HepG2 (cell line): ENCODE measurements around the gene FOXA3. TPM values are rescaled to one million over a fixed set of nuclear protein-coding genes. Genes with fewer than 3 reads are reported as not detected.

Source experiments
- CCDC6 ChIP-seq: sonication (generic); formaldehyde crosslinking; IDR thresholded peaks from 2 replicates; pipeline ENCODE4 v1.8.1; 2022; ENCODE audit warnings: mild to moderate bottlenecking, missing genetic modification reagents, moderate library complexity
- HOXA9 ChIP-seq: sonication (generic); formaldehyde crosslinking; IDR thresholded peaks from 2 replicates; pipeline ENCODE4 v1.8.1; 2022; ENCODE audit warnings: missing genetic modification reagents, mild to moderate bottlenecking, moderate library complexity, borderline replicate concordance
- PCBP2 ChIP-seq: fragments of 200-400 bp; formaldehyde crosslinking; optimal IDR thresholded peaks from 2 replicates; pipeline ENCODE3; 2018; ENCODE audit warnings: low read length, low read depth; ENCODE audit not compliant: poor library complexity, severe bottlenecking
- RAD51 ChIP-seq: fragments of 450-650 bp; IDR thresholded peaks from 2 replicates; pipeline ENCODE4 v1.6.1; 2016; ENCODE audit warnings: borderline replicate concordance
- SATB2 ChIP-seq: sonication (generic); formaldehyde crosslinking; IDR thresholded peaks from 2 replicates; pipeline ENCODE4 v1.5.0; 2020; ENCODE audit warnings: missing genetic modification reagents
- TCF7 ChIP-seq: sonication (generic); IDR thresholded peaks from 2 replicates; pipeline ENCODE4 v1.6.1; 2016; ENCODE audit warnings: antibody characterized with exemption, low read depth
- TRIM24 ChIP-seq: sonication (generic); formaldehyde crosslinking; IDR thresholded peaks from 2 replicates; pipeline ENCODE4 v1.8.0; 2022; ENCODE audit warnings: mild to moderate bottlenecking, missing genetic modification reagents
- polyA plus RNA-seq, 8 experiments: library from polyadenylated mRNA; depleted of rRNA in 3 of 8; stranded (reverse) in 7 of 8; unstranded in 1 of 8; fragments of >200 nt; fragmentation: Illumina TruSeq in 4 of 8; extraction: Trizol in 4 of 8; gene quantifications; 2 replicates each; pipeline versions ENCODE4 v1.2.1 to v1.2.3, GENCODE V29; 2011 to 2016; ENCODE audit warnings: low read depth in 4 of 8, missing spikeins in 1 of 8, mixed read lengths in 1 of 8; ENCODE audit not compliant: insufficient read depth in 1 of 8
- total RNA-seq, 5 experiments: library from RNA; depleted of rRNA; stranded (reverse); fragments of >200 nt; fragmentation: Illumina TruSeq; extraction: Trizol; gene quantifications; 2 replicates each; pipeline ENCODE4 v1.2.3, GENCODE V29; 2016; ENCODE audit warnings: low read depth in 1 of 5
- TF ChIP-seq, protein P1 (sequence below): sonication (generic); formaldehyde crosslinking; IDR thresholded peaks from 2 replicates; pipeline ENCODE4 v1.9.0; 2021; ENCODE audit warnings: missing genetic modification reagents, mild to moderate bottlenecking, borderline replicate concordance
- TF ChIP-seq, protein P2 (sequence below): sonication (generic); formaldehyde crosslinking; IDR thresholded peaks from 2 replicates; pipeline ENCODE4 v1.5.0; 2020; ENCODE audit warnings: mild to moderate bottlenecking, missing genetic modification reagents, borderline replicate concordance
- TF ChIP-seq, protein P3 (sequence below), 2 experiments: IDR thresholded peaks; 2 replicates each; pipeline ENCODE4 v1.6.1; 2011 to 2012; ENCODE audit warnings: low read length in 2 of 2, borderline replicate concordance in 1 of 2, low read depth in 1 of 2, mild to moderate bottlenecking in 1 of 2, moderate library complexity in 1 of 2
- TF ChIP-seq, protein P4 (sequence below): sonication (generic); formaldehyde crosslinking; conservative IDR thresholded peaks from 2 replicates; pipeline ENCODE4 v1.4.0; 2020; ENCODE audit warnings: missing genetic modification reagents

FOXA3 gene
- total and polyA plus RNA-seq, 2 of the 13 experiments (the other 11 are each of a cell fraction or from before 2014, with no cell fraction given): 29.8 to 47.6 TPM

DNA sequence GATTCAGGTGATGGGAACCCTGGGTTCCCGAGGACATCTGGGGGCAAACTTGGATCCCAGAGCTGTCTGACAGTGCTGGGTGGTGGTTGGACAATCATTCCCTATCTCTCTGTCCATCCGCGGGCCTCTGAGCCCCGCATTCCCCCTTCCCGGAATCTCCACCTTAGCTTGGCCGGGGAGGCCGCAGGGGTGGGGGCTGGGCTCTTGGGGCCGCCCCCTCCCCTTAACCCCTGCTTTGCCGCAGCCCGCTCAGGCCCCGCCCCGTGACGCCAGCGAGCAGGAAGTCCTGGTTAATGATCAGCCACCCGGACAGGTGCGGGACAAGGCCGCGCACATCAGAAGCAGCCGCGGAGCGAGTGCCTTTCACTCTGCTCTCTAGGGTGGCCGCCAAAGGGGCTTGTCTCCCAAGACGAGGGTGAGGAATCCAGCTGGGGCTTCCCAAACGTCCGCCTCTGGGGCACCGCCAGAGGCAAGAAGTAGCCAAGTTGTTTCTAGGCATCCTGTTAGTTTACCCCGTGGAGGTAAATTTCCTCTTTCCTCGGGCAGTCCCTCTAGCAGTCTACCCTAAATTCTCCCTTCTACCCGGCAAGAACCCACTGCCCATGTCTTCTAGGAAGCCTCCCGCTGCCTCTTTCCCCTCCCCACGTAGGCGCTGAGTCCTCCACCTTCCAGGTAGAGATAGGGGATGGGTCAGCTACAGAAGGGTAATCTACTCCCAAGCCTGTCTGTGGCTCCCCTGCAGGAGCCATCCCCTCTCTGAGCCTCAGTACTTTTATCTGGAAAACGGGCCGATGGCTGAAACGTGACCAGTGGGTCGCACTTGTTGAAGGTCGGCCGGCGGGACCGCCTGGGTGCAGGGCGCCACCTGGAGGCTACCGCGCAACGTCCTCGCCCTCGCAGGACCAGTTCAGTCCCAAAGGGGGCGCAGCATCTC is 18.8 kb downstream of the FOXA3 start (continued):
- TF ChIP-seq SATB2 (no peak), TCF7 (peak; percentile 80), CCDC6 (CRISPR knock-in tag) (peak; percentile 39; the same call in 1 of the 2 replicates), PCBP2 (no peak), TRIM24 (CRISPR knock-in tag) (no peak), RAD51 (no peak), HOXA9 (no peak)
- TF ChIP-seq, protein P1, sequence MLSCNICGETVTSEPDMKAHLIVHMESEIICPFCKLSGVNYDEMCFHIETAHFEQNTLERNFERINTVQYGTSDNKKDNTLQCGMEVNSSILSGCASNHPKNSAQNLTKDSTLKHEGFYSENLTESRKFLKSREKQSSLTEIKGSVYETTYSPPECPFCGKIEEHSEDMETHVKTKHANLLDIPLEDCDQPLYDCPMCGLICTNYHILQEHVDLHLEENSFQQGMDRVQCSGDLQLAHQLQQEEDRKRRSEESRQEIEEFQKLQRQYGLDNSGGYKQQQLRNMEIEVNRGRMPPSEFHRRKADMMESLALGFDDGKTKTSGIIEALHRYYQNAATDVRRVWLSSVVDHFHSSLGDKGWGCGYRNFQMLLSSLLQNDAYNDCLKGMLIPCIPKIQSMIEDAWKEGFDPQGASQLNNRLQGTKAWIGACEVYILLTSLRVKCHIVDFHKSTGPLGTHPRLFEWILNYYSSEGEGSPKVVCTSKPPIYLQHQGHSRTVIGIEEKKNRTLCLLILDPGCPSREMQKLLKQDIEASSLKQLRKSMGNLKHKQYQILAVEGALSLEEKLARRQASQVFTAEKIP (CRISPR knock-in tag): no peak
- TF ChIP-seq, protein P2, sequence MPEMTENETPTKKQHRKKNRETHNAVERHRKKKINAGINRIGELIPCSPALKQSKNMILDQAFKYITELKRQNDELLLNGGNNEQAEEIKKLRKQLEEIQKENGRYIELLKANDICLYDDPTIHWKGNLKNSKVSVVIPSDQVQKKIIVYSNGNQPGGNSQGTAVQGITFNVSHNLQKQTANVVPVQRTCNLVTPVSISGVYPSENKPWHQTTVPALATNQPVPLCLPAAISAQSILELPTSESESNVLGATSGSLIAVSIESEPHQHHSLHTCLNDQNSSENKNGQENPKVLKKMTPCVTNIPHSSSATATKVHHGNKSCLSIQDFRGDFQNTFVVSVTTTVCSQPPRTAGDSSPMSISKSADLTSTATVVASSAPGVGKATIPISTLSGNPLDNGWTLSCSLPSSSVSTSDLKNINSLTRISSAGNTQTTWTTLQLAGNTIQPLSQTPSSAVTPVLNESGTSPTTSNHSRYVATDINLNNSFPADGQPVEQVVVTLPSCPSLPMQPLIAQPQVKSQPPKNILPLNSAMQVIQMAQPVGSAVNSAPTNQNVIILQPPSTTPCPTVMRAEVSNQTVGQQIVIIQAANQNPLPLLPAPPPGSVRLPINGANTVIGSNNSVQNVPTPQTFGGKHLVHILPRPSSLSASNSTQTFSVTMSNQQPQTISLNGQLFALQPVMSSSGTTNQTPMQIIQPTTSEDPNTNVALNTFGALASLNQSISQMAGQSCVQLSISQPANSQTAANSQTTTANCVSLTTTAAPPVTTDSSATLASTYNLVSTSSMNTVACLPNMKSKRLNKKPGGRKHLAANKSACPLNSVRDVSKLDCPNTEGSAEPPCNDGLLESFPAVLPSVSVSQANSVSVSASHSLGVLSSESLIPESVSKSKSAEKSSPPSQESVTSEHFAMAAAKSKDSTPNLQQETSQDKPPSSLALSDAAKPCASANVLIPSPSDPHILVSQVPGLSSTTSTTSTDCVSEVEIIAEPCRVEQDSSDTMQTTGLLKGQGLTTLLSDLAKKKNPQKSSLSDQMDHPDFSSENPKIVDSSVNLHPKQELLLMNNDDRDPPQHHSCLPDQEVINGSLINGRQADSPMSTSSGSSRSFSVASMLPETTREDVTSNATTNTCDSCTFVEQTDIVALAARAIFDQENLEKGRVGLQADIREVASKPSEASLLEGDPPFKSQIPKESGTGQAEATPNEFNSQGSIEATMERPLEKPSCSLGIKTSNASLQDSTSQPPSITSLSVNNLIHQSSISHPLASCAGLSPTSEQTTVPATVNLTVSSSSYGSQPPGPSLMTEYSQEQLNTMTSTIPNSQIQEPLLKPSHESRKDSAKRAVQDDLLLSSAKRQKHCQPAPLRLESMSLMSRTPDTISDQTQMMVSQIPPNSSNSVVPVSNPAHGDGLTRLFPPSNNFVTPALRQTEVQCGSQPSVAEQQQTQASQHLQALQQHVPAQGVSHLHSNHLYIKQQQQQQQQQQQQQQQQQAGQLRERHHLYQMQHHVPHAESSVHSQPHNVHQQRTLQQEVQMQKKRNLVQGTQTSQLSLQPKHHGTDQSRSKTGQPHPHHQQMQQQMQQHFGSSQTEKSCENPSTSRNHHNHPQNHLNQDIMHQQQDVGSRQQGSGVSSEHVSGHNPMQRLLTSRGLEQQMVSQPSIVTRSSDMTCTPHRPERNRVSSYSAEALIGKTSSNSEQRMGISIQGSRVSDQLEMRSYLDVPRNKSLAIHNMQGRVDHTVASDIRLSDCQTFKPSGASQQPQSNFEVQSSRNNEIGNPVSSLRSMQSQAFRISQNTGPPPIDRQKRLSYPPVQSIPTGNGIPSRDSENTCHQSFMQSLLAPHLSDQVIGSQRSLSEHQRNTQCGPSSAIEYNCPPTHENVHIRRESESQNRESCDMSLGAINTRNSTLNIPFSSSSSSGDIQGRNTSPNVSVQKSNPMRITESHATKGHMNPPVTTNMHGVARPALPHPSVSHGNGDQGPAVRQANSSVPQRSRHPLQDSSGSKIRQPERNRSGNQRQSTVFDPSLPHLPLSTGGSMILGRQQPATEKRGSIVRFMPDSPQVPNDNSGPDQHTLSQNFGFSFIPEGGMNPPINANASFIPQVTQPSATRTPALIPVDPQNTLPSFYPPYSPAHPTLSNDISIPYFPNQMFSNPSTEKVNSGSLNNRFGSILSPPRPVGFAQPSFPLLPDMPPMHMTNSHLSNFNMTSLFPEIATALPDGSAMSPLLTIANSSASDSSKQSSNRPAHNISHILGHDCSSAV (CRISPR knock-in tag): peak; percentile 77; the same call in 1 of the 2 replicates
- TF ChIP-seq, protein P3, sequence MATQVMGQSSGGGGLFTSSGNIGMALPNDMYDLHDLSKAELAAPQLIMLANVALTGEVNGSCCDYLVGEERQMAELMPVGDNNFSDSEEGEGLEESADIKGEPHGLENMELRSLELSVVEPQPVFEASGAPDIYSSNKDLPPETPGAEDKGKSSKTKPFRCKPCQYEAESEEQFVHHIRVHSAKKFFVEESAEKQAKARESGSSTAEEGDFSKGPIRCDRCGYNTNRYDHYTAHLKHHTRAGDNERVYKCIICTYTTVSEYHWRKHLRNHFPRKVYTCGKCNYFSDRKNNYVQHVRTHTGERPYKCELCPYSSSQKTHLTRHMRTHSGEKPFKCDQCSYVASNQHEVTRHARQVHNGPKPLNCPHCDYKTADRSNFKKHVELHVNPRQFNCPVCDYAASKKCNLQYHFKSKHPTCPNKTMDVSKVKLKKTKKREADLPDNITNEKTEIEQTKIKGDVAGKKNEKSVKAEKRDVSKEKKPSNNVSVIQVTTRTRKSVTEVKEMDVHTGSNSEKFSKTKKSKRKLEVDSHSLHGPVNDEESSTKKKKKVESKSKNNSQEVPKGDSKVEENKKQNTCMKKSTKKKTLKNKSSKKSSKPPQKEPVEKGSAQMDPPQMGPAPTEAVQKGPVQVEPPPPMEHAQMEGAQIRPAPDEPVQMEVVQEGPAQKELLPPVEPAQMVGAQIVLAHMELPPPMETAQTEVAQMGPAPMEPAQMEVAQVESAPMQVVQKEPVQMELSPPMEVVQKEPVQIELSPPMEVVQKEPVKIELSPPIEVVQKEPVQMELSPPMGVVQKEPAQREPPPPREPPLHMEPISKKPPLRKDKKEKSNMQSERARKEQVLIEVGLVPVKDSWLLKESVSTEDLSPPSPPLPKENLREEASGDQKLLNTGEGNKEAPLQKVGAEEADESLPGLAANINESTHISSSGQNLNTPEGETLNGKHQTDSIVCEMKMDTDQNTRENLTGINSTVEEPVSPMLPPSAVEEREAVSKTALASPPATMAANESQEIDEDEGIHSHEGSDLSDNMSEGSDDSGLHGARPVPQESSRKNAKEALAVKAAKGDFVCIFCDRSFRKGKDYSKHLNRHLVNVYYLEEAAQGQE (IDR thresholded peaks at IDR 0.05; ENCODE audit: borderline replicate concordance in 1 of 2, low read depth in 1 of 2, low read length in 2 of 2): peak in 1 of 2 experiments; percentile 59; a peak in 2 of 4 replicates
- TF ChIP-seq, protein P4, sequence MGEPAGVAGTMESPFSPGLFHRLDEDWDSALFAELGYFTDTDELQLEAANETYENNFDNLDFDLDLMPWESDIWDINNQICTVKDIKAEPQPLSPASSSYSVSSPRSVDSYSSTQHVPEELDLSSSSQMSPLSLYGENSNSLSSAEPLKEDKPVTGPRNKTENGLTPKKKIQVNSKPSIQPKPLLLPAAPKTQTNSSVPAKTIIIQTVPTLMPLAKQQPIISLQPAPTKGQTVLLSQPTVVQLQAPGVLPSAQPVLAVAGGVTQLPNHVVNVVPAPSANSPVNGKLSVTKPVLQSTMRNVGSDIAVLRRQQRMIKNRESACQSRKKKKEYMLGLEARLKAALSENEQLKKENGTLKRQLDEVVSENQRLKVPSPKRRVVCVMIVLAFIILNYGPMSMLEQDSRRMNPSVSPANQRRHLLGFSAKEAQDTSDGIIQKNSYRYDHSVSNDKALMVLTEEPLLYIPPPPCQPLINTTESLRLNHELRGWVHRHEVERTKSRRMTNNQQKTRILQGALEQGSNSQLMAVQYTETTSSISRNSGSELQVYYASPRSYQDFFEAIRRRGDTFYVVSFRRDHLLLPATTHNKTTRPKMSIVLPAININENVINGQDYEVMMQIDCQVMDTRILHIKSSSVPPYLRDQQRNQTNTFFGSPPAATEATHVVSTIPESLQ: no peak
